ENCODE data around the gene CABP1. TPM values are rescaled to one million over a fixed set of nuclear protein-coding genes. Genes with fewer than 3 reads are reported as not detected.

CABP1 gene
- polyA plus RNA-seq, 1 experiment, result 0.27 TPM

- ChIA-PET POLR2A (no interaction called here), CTCF (interaction anchor here (1.1 kb wide), 2 partner anchors 25 to 298 kb away, joined by 3 to 7 read pairs; no protein-coding TSS in a partner anchor)
- DNase-seq (ENCODE audit: low read depth, low spot score), result no peak
- no peak for TF ChIP-seq CTCF (IDR thresholded peaks at IDR 0.05; ENCODE audit: low read depth, low read length)
- no peak overlapping the region for H3K27ac ChIP-seq (ENCODE audit: low read depth, low read length)
- no peak overlapping the region for H3K4me3 ChIP-seq (ENCODE audit: low read depth, low read length)
- no peaks in the 10 kb centered on the region for H3K9me3 ChIP-seq (ENCODE audit: control insufficient read depth, insufficient read depth, low read length)
- peaks cover 4% of the 10 kb centered on the region for H3K27me3 ChIP-seq (ENCODE audit: control insufficient read depth, insufficient read depth, low read length)
These were observed 33.7 kb downstream of the CABP1 start for GRCh38 chr12:120674097-120674636.

- no peak for DNase-seq (ENCODE audit: low read depth, low spot score)
- Histone ChIP-seq H3K27me3 (ENCODE audit: control insufficient read depth, insufficient read depth, low read length) (peaks cover 3% of the 10 kb centered on the region), H3K9me3 (ENCODE audit: control insufficient read depth, insufficient read depth, low read length) (no peaks in the 10 kb centered on the region), H3K27ac (ENCODE audit: low read depth, low read length) (no peak overlapping the region), H3K4me3 (ENCODE audit: low read depth, low read length) (no peak overlapping the region)
- no peak for TF ChIP-seq CTCF (IDR thresholded peaks at IDR 0.05; ENCODE audit: low read depth, low read length)
- ChIA-PET CTCF (interaction anchor here (0.9 kb wide), 1 partner anchor 31 kb away, joined by 6 read pairs; no protein-coding TSS in a partner anchor), POLR2A (no interaction called here)
These were observed 37.5 kb downstream of the CABP1 start for GRCh38 chr12:120677765-120678473.

GRCh38 chr12:120678572-120678971 lies 38.1 kb downstream of the CABP1 start:
- Histone ChIP-seq H3K4me3 (ENCODE audit: low read depth, low read length) (no peak overlapping the region), H3K9me3 (ENCODE audit: control insufficient read depth, insufficient read depth, low read length) (no peaks in the 10 kb centered on the region), H3K27me3 (ENCODE audit: control insufficient read depth, insufficient read depth, low read length) (peaks cover 3% of the 10 kb centered on the region), H3K27ac (ENCODE audit: low read depth, low read length) (no peak overlapping the region)
- no peak for DNase-seq (ENCODE audit: low read depth, low spot score)
- POLR2A ChIA-PET, result no interaction called here
- TF ChIP-seq CTCF (IDR thresholded peaks at IDR 0.05; ENCODE audit: low read depth, low read length), result no peak
- CTCF ChIA-PET, result interaction anchor here (0.9 kb wide), 1 partner anchor 32 kb away, joined by 6 read pairs; no protein-coding TSS in a partner anchor

GRCh38 chr12:120680165-120680738 lies 39.8 kb downstream of the CABP1 start:
- ChIA-PET POLR2A (no interaction called here), CTCF (no interaction called here)
- TF ChIP-seq CTCF (IDR thresholded peaks at IDR 0.05; ENCODE audit: low read depth, low read length), result no peak
- H3K4me3 ChIP-seq (ENCODE audit: low read depth, low read length), result no peak overlapping the region
- no peaks in the 10 kb centered on the region for H3K9me3 ChIP-seq (ENCODE audit: control insufficient read depth, insufficient read depth, low read length)
- H3K27me3 ChIP-seq (ENCODE audit: control insufficient read depth, insufficient read depth, low read length), result peaks cover 3% of the 10 kb centered on the region
- no peak overlapping the region for H3K27ac ChIP-seq (ENCODE audit: low read depth, low read length)
- DNase-seq (ENCODE audit: low read depth, low spot score), result no peak

- Histone ChIP-seq H3K27ac (ENCODE audit: low read depth, low read length) (no peak overlapping the region), H3K27me3 (ENCODE audit: control insufficient read depth, insufficient read depth, low read length) (peaks cover 3% of the 10 kb centered on the region), H3K9me3 (ENCODE audit: control insufficient read depth, insufficient read depth, low read length) (no peaks in the 10 kb centered on the region; the same call in 1 of the 2 replicates), H3K4me3 (ENCODE audit: low read depth, low read length) (no peak overlapping the region)
- POLR2A ChIA-PET, result no interaction called here
- DNase-seq (ENCODE audit: low read depth, low spot score), result no peak
- CTCF ChIA-PET, result interaction anchor here (0.6 kb wide), 1 partner anchor 419 kb away, joined by 3 read pairs; no protein-coding TSS in a partner anchor
- TF ChIP-seq CTCF (IDR thresholded peaks at IDR 0.05; ENCODE audit: low read depth, low read length), result no peak
These were observed 44.1 kb downstream of the CABP1 start for GRCh38 chr12:120684523-120684932.
